GM13976 (cell line): ENCODE results near the gene ZNF618.

Source experiments
- DNase-seq: peaks from one replicate; pipeline ENCODE4 v3.0.0; 2012; ENCODE audit warnings: low spot score
- in situ Hi-C: fragments of 300-500 bp; cut with MboI; formaldehyde crosslinking; loops from one replicate; pipeline ENCODE4 v1.12.0; 2022; ENCODE audit warnings: low sequenced_read_pairs, mixed read lengths, inconsistent platforms; ENCODE audit not compliant: unreplicated experiment
- TF ChIP-seq, protein P1 (sequence below): IDR thresholded peaks from 2 replicates; pipeline ENCODE4 v1.5.1; 2012; ENCODE audit warnings: borderline replicate concordance, mild to moderate bottlenecking; ENCODE audit not compliant: insufficient read depth; ENCODE audit errors: extremely low read depth, missing control alignments, control extremely low read depth

ZNF618 gene

DNA sequence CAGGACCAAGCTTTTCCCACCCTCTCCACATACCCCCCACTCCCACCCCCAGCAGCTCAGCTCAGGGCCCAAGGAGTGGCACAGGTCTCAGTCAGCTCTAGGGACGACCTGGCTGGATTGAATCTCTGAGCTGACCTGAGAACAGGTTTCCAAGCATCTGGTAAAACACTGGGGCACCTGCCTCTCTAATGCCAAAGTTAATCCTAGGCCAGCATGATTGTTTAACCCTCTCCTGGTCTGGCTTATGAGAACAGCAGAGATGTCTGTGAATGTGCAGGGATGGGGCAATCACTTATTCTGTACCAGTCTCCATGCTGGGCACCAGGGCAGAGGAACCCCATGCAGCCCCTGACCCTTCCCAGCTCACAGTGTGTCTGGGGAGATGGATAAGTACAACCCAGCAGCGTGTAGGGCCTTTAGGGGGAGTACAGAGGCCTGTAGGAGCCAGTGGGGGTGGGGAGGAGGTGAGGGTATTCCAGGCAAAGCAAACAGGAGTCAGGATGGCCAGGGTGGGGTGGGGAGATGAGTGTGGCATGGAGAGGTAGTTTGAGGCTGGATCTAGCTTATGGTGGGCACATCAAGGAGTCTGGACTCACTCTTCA lies 223.7 kb downstream of the ZNF618 start:
- in situ Hi-C loops = loop anchor here (10.0 kb wide), 1 partner anchor 185 kb away; no protein-coding TSS in a partner anchor
- DNase-seq = no peak
- TF ChIP-seq, protein P1, sequence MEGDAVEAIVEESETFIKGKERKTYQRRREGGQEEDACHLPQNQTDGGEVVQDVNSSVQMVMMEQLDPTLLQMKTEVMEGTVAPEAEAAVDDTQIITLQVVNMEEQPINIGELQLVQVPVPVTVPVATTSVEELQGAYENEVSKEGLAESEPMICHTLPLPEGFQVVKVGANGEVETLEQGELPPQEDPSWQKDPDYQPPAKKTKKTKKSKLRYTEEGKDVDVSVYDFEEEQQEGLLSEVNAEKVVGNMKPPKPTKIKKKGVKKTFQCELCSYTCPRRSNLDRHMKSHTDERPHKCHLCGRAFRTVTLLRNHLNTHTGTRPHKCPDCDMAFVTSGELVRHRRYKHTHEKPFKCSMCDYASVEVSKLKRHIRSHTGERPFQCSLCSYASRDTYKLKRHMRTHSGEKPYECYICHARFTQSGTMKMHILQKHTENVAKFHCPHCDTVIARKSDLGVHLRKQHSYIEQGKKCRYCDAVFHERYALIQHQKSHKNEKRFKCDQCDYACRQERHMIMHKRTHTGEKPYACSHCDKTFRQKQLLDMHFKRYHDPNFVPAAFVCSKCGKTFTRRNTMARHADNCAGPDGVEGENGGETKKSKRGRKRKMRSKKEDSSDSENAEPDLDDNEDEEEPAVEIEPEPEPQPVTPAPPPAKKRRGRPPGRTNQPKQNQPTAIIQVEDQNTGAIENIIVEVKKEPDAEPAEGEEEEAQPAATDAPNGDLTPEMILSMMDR = no peak

DNA sequence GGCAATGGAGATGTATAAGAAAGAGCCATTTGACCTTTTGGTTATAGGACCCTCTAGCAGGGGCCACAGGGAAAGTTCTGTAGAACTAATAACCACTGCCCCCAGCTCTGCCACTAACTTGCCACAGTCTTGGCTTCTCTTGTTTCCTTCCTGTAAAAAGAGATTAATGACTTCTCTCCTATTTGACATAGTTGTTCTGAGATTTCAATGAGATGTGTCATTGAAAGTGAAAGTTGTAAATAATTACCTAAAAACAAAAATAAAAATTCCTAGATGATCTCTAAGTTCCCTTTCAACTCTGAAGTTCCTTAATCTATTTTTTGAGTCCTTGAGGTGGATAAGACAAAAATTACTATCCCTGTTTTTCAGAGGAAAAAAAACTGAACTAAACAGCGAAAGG lies 224.4 kb downstream of the ZNF618 start:
- TF ChIP-seq, protein P1 = no peak
- in situ Hi-C loops = no loop called here

DNA sequence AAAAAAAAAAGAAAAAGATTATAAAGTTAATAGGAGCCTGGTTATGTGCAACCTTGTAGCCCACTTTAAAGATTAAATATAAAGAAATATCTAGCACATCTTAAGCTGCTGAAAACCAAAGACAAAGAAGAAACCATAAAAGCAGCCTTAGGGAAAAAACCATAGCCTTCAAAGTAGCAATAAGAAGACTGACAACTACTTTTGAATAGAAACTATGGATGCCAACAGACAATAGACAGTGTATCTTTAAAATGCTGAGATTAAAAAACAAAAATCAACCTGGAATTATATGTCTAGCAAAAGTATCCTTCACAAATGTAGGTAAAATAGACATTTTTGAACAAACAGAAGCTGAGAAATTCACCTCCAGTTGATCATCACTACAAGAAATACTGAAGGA lies 226.4 kb downstream of the ZNF618 start:
- TF ChIP-seq, protein P1 = no peak
- in situ Hi-C loops = no loop called here
- DNase-seq = no peak

More for the DNA sequence above, 224.4 kb downstream of the ZNF618 start:
- no peak for DNase-seq

DNA sequence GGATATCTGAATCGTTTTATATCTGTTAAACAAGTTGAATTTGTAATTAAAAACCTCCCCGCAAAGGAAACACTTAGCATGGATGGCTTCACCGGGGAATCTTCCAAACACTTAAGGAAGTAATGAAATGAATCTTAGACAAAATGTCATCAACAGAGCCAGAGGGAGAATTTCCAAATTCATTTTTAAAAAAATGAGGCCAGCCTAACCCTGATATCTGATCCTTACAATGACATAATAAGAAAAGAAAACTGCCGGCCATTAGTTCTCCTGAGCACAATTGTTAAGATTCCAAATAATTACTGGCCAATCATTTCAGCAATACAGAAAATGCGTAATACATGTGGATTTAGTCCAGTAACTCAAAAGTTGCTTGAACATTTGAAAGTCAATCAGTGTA lies 229.1 kb downstream of the ZNF618 start:
- no peak for DNase-seq
- TF ChIP-seq, protein P1 = no peak
- in situ Hi-C loops = no loop called here
